ENCODE measurements around the gene MOV10L1.

MOV10L1 gene

GRCh38 chr22:50058061-50058905 lies 31.5 kb upstream of the MOV10L1 start, which contains the start of gene TTLL8:
Gene TTLL8 (minus strand): TSS chr22:50058298.
- H3K9ac ChIP-seq (ENCODE audit: low read length), result peak within 1 kb of the TSS; percentile 61
- H3K4ac ChIP-seq (ENCODE audit: low read depth, low read length), result no peak within 1 kb of the TSS
- no peaks in the 10 kb centered on the region for H3K36me3 ChIP-seq (ENCODE audit: control insufficient read depth, insufficient read depth, low read length)
- H3K79me2 ChIP-seq (ENCODE audit: control insufficient read depth, insufficient read depth, low read length), result no peaks in the 10 kb centered on the region
- H2BK5ac ChIP-seq (ENCODE audit: low read length), result no peak within 1 kb of the TSS
- peak within 1 kb of the TSS; percentile 64 for H3K4me2 ChIP-seq (ENCODE audit: low read length)
- no peak within 1 kb of the TSS for H3K27ac ChIP-seq (ENCODE audit: low read depth, low read length)
- H4K5ac ChIP-seq (ENCODE audit: low read length), result no peak within 1 kb of the TSS
- no CpG with 5 or more reads among the region's 102 CpGs for WGBS (ENCODE audit: extremely low coverage, insufficient coverage, low lambda C conversion rate)
- H3K79me1 ChIP-seq (ENCODE audit: low read length), result no peaks in the 10 kb centered on the region
- H4K8ac ChIP-seq (ENCODE audit: low read depth, low read length), result no peak within 1 kb of the TSS
- no peak within 1 kb of the TSS for H2BK120ac ChIP-seq (ENCODE audit: low read depth, low read length)
- DNase-seq, result no peak
- no peak within 1 kb of the TSS for H3K4me3 ChIP-seq (ENCODE audit: low read length)
- H2BK15ac ChIP-seq (replicated peaks; ENCODE audit: low read depth), result no peak within 1 kb of the TSS
- H3K18ac ChIP-seq (ENCODE audit: low read length), result peak within 1 kb of the TSS; percentile 65
- no peak within 1 kb of the TSS for H2AK5ac ChIP-seq (ENCODE audit: low read length)
- no peaks in the 10 kb centered on the region for H3K4me1 ChIP-seq (ENCODE audit: control insufficient read depth, low read depth, low read length)
- H3K23ac ChIP-seq (ENCODE audit: low read length), result no peak within 1 kb of the TSS
- no peaks in the 10 kb centered on the region for H3K27me3 ChIP-seq (ENCODE audit: insufficient read depth, low read length, poor library complexity)
- peak within 1 kb of the TSS; percentile 79 for H3K56ac ChIP-seq (ENCODE audit: low read length)

GRCh38 chr22:50058906-50059880 lies 30.6 kb upstream of the MOV10L1 start:
- WGBS (ENCODE audit: extremely low coverage, insufficient coverage, low lambda C conversion rate), result no CpG with 5 or more reads among the region's 31 CpGs
- H2BK120ac ChIP-seq (ENCODE audit: low read depth, low read length), result no peak overlapping the region
- no peaks in the 10 kb centered on the region for H3K79me1 ChIP-seq (ENCODE audit: low read length)
- H2BK15ac ChIP-seq (replicated peaks; ENCODE audit: low read depth), result no peak overlapping the region
- H3K56ac ChIP-seq (ENCODE audit: low read length), result peak overlapping the region; percentile 79
- H3K9ac ChIP-seq (ENCODE audit: low read length), result peak overlapping the region; percentile 61
- H2AK5ac ChIP-seq (ENCODE audit: low read length), result no peak overlapping the region
- DNase-seq, result peak; percentile 81
- H3K4me3 ChIP-seq (ENCODE audit: low read length), result no peak overlapping the region
- no peaks in the 10 kb centered on the region for H3K36me3 ChIP-seq (ENCODE audit: control insufficient read depth, insufficient read depth, low read length)
- H3K18ac ChIP-seq (ENCODE audit: low read length), result peak overlapping the region; percentile 65
- no peaks in the 10 kb centered on the region for H3K79me2 ChIP-seq (ENCODE audit: control insufficient read depth, insufficient read depth, low read length)
- no peaks in the 10 kb centered on the region for H3K4me1 ChIP-seq (ENCODE audit: control insufficient read depth, low read depth, low read length)
- H3K27ac ChIP-seq (ENCODE audit: low read depth, low read length), result no peak overlapping the region
- H3K4me2 ChIP-seq (ENCODE audit: low read length), result peak overlapping the region; percentile 64
- H2BK5ac ChIP-seq (ENCODE audit: low read length), result no peak overlapping the region
- no peak overlapping the region for H4K8ac ChIP-seq (ENCODE audit: low read depth, low read length)
- H3K23ac ChIP-seq (ENCODE audit: low read length), result no peak overlapping the region
- H3K27me3 ChIP-seq (ENCODE audit: insufficient read depth, low read length, poor library complexity), result no peaks in the 10 kb centered on the region
- no peak overlapping the region for H3K4ac ChIP-seq (ENCODE audit: low read depth, low read length)
- H4K5ac ChIP-seq (ENCODE audit: low read length), result no peak overlapping the region

- Histone ChIP-seq H3K4ac (ENCODE audit: low read depth, low read length) (no peak overlapping the region), H3K23ac (ENCODE audit: low read length) (no peak overlapping the region), H3K56ac (ENCODE audit: low read length) (no peak overlapping the region), H2BK120ac (ENCODE audit: low read depth, low read length) (no peak overlapping the region), H2BK5ac (ENCODE audit: low read length) (no peak overlapping the region), H2AK5ac (ENCODE audit: low read length) (no peak overlapping the region), H3K36me3 (ENCODE audit: control insufficient read depth, insufficient read depth, low read length) (no peaks in the 10 kb centered on the region), H3K4me1 (ENCODE audit: control insufficient read depth, low read depth, low read length) (no peaks in the 10 kb centered on the region), H3K79me1 (ENCODE audit: low read length) (no peaks in the 10 kb centered on the region), H3K4me3 (ENCODE audit: low read length) (no peak overlapping the region), H4K8ac (ENCODE audit: low read depth, low read length) (no peak overlapping the region), H4K5ac (ENCODE audit: low read length) (no peak overlapping the region), H2BK15ac (replicated peaks; ENCODE audit: low read depth) (no peak overlapping the region), H3K18ac (ENCODE audit: low read length) (no peak overlapping the region), H3K4me2 (ENCODE audit: low read length) (no peak overlapping the region), H3K27ac (ENCODE audit: low read depth, low read length) (no peak overlapping the region), H3K79me2 (ENCODE audit: control insufficient read depth, insufficient read depth, low read length) (no peaks in the 10 kb centered on the region), H3K9ac (ENCODE audit: low read length) (no peak overlapping the region), H3K27me3 (ENCODE audit: insufficient read depth, low read length, poor library complexity) (no peaks in the 10 kb centered on the region)
- no peak for DNase-seq
- no CpG with 5 or more reads among the region's 7 CpGs for WGBS (ENCODE audit: extremely low coverage, insufficient coverage, low lambda C conversion rate)
Observed at GRCh38 chr22:50059881-50060262, 29.9 kb upstream of the MOV10L1 start.

- H3K4me3 ChIP-seq (ENCODE audit: low read length), result no peak overlapping the region
- H3K79me2 ChIP-seq (ENCODE audit: control insufficient read depth, insufficient read depth, low read length), result no peaks in the 10 kb centered on the region
- H3K4me1 ChIP-seq (ENCODE audit: control insufficient read depth, low read depth, low read length), result no peaks in the 10 kb centered on the region
- no peak overlapping the region for H3K18ac ChIP-seq (ENCODE audit: low read length)
- H2AK5ac ChIP-seq (ENCODE audit: low read length), result no peak overlapping the region
- no peak overlapping the region for H4K5ac ChIP-seq (ENCODE audit: low read length)
- H3K23ac ChIP-seq (ENCODE audit: low read length), result no peak overlapping the region
- peak; percentile 57 for DNase-seq
- no peak overlapping the region for H2BK5ac ChIP-seq (ENCODE audit: low read length)
- no peak overlapping the region for H3K9ac ChIP-seq (ENCODE audit: low read length)
- no peaks in the 10 kb centered on the region for H3K79me1 ChIP-seq (ENCODE audit: low read length)
- H3K56ac ChIP-seq (ENCODE audit: low read length), result no peak overlapping the region
- no peak overlapping the region for H2BK120ac ChIP-seq (ENCODE audit: low read depth, low read length)
- no peak overlapping the region for H3K27ac ChIP-seq (ENCODE audit: low read depth, low read length)
- H4K8ac ChIP-seq (ENCODE audit: low read depth, low read length), result no peak overlapping the region
- H3K27me3 ChIP-seq (ENCODE audit: insufficient read depth, low read length, poor library complexity), result no peaks in the 10 kb centered on the region
- H2BK15ac ChIP-seq (replicated peaks; ENCODE audit: low read depth), result no peak overlapping the region
- H3K4me2 ChIP-seq (ENCODE audit: low read length), result no peak overlapping the region
- no peaks in the 10 kb centered on the region for H3K36me3 ChIP-seq (ENCODE audit: control insufficient read depth, insufficient read depth, low read length)
- WGBS (ENCODE audit: extremely low coverage, insufficient coverage, low lambda C conversion rate), result no CpG with 5 or more reads among the region's 28 CpGs
- no peak overlapping the region for H3K4ac ChIP-seq (ENCODE audit: low read depth, low read length)
Observed at GRCh38 chr22:50060441-50061140, 29.2 kb upstream of the MOV10L1 start.

GRCh38 chr22:50061141-50061823 lies 28.5 kb upstream of the MOV10L1 start:
- Histone ChIP-seq H3K23ac (ENCODE audit: low read length) (no peak overlapping the region), H3K4me2 (ENCODE audit: low read length) (no peak overlapping the region), H4K5ac (ENCODE audit: low read length) (no peak overlapping the region), H3K27ac (ENCODE audit: low read depth, low read length) (no peak overlapping the region), H3K79me2 (ENCODE audit: control insufficient read depth, insufficient read depth, low read length) (no peaks in the 10 kb centered on the region), H3K4ac (ENCODE audit: low read depth, low read length) (no peak overlapping the region), H3K18ac (ENCODE audit: low read length) (no peak overlapping the region), H2BK15ac (replicated peaks; ENCODE audit: low read depth) (no peak overlapping the region), H3K4me3 (ENCODE audit: low read length) (no peak overlapping the region), H3K9ac (ENCODE audit: low read length) (no peak overlapping the region), H4K8ac (ENCODE audit: low read depth, low read length) (no peak overlapping the region), H2BK5ac (ENCODE audit: low read length) (no peak overlapping the region), H3K79me1 (ENCODE audit: low read length) (no peaks in the 10 kb centered on the region), H3K56ac (ENCODE audit: low read length) (no peak overlapping the region), H2BK120ac (ENCODE audit: low read depth, low read length) (no peak overlapping the region), H3K4me1 (ENCODE audit: control insufficient read depth, low read depth, low read length) (no peaks in the 10 kb centered on the region), H3K27me3 (ENCODE audit: insufficient read depth, low read length, poor library complexity) (no peaks in the 10 kb centered on the region), H3K36me3 (ENCODE audit: control insufficient read depth, insufficient read depth, low read length) (no peaks in the 10 kb centered on the region), H2AK5ac (ENCODE audit: low read length) (no peak overlapping the region)
- WGBS (ENCODE audit: extremely low coverage, insufficient coverage, low lambda C conversion rate), result no CpG with 5 or more reads among the region's 27 CpGs
- DNase-seq, result no peak

Measured in mesendoderm (in vitro differentiated cells).